ENCODE results near the gene ETS1.

The ETS1 gene

GRCh38 chr11:128564642-128565245, 22.6 kb downstream of the ETS1 start:
- DNase-seq, result no peak

GRCh38 chr11:128563942-128564641, 23.3 kb downstream of the ETS1 start:
- DNase-seq, result no peak

GRCh38 chr11:128563308-128563707, 24.1 kb downstream of the ETS1 start:
- no peak for DNase-seq

GRCh38 chr11:128559496-128560103, 27.8 kb downstream of the ETS1 start:
- DNase-seq, result no peak

- no peak for DNase-seq
Measured at GRCh38 chr11:128555606-128556005, 31.8 kb downstream of the ETS1 start.

- DNase-seq, result no peak
Measured at GRCh38 chr11:128553662-128554362, 33.5 kb downstream of the ETS1 start.

GRCh38 chr11:128552783-128553661, 34.3 kb downstream of the ETS1 start:
- DNase-seq, result no peak

GRCh38 chr11:128551611-128552335, 35.6 kb downstream of the ETS1 start:
- DNase-seq, result no peak

GRCh38 chr11:128551058-128551457, 36.3 kb downstream of the ETS1 start:
- DNase-seq, result no peak

- DNase-seq, result no peak
Measured at GRCh38 chr11:128550261-128550821, 37.0 kb downstream of the ETS1 start.

GRCh38 chr11:128549256-128549944, 38.0 kb downstream of the ETS1 start:
- DNase-seq, result no peak

GRCh38 chr11:128548649-128549255, 38.6 kb downstream of the ETS1 start:
- DNase-seq, result no peak

- no peak for DNase-seq
Measured at GRCh38 chr11:128547946-128548648, 39.3 kb downstream of the ETS1 start.

- DNase-seq, result no peak
Measured at GRCh38 chr11:128546916-128547315, 40.4 kb downstream of the ETS1 start.

GRCh38 chr11:128544471-128545051, 42.8 kb downstream of the ETS1 start:
- no peak for DNase-seq

- DNase-seq, result no peak
Measured at GRCh38 chr11:128540469-128540868, 46.9 kb downstream of the ETS1 start.

GRCh38 chr11:128536506-128536905, 50.9 kb downstream of the ETS1 start:
- no peak for DNase-seq

- DNase-seq, result no peak
Measured at GRCh38 chr11:128535468-128536457, 51.6 kb downstream of the ETS1 start.
